NCI-H2081 treated with DMSO at 0.1 percent for 48 hours (cell line): ENCODE data around the gene IGSF22.

Experiments
- DNase-seq: peaks from one replicate; lab custom pipeline; 2025; lab: John Stamatoyannopoulos, UW

IGSF22 gene

GRCh38 chr11:18713646-18714442 is 12.1 kb downstream of the IGSF22 start:
- DNase-seq = no peak

GRCh38 chr11:18710545-18710944 is 15.4 kb downstream of the IGSF22 start:
- no peak for DNase-seq

GRCh38 chr11:18709414-18709813 is 16.6 kb downstream of the IGSF22 start:
- no peak for DNase-seq

DNA sequence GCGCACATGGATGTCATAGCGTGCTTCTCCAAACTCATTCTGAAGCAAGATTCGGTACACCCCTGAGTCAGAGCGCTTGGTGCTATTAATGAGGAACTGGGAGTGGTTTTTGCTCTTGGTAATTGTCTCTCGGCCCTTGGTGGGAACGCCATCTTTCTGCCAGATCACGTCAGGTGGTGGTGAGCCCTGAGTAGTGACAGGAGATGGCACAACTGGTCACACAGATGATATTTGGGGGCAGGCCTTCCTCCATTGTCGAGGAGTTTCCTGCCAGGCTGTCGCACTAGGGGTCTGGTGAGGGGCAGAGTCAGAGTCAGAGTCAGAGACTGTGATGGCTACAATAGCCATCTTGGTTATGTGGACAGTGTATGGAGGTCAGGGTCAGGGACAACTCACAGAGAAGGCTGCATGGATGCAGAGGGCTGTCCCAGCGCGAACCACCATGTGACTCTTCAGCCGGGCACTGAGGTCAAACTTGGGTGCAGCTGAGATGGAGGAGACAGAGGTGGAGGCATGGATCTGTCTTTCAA is 18.1 kb downstream of the IGSF22 start:
- DNase-seq = no peak

DNA sequence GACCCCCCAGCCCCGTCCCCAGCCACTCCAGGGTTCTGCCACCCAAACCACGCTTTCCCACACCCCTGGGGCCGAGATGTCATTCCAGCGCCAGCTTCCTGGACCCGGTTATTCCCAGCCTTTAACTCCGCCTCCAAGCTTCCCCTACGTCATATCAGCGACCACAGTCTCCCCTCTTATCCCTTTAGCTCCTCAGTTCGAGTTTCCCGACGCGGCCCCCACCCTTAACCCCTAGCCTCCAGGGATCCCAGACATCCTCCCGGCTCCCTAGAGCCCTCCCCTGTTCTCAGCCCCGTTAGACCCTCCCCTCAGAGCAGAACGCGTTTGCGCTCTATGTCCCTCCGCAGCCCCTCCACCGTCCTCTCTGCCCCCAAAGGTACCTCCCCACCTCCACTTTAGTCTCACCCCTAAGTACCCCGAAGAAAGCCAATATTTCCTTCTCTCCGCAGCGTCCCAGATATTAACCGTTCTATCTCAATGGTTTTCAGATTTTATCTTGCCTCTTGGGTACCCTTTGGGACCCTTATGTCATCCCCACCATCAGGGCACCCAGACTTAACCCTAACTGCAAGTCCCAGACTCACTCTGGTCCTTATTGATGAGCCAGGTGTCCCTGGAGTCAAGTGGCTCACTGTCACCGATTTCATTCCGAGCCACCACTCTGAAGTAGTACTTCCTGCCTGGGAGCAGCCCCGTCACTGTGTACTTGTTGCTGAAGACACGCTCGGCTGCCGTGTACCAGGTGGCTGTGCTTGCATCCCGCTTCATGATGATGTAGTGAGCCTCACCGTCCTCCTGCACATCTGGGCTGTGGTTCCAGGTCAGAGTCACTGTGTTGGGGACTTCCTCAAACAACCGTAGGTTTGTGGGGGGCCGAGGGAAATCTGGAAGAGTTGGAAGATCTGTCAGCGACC is 19.4 kb downstream of the IGSF22 start:
- DNase-seq = no peak

DNA sequence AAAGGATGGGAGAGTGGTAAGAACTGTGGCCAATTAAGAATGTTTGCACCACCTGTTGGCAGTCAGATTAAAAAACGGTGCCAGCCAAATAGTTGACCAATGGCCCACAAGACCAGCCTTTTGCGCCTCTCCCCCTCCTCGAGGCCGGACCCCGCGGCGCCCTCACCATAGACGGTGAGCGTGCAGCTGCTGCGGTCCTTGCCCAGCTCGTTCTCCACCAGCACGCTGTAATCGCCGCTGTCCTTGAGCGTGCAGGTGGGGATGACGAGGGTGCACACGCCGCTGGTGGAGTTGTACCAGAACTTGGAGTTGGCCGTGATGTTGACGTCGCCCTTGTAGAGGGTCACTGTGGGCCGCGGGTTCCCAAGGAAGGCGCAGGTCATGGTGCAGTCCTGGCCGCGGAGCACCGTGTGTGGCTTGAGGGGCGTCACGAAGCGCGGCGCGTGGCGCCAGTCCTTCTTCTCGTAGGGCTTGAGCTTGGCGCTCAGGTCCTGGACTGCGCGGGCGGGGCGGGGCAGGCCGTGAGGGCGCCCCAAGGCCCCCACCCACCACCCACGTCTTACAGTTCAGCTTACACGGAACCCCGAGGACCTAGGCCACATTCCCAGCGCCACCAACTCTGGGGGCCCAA is 20.2 kb downstream of the IGSF22 start:
- DNase-seq = no peak

DNA sequence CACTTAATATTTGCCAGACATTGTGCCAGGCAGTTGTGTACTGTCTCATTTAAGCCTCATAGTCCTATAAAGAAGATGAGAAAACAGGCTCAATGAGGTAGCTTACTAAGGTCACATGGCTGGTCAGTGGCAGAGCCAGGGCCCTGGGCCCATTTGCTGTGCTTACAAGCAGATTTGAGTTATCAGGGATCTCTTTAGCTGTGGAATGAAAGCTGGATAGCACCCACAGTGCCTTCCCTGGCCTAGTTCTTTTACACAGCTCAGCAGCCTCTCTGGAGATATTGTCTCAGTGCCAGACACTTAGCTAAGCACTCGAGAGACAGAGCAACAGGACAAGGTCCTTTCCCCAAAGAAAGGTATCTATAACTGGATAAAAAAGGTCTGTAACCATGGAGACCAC is 21.3 kb downstream of the IGSF22 start:
- no peak for DNase-seq

GRCh38 chr11:18704045-18704645 is 21.8 kb downstream of the IGSF22 start:
- DNase-seq = no peak

DNA sequence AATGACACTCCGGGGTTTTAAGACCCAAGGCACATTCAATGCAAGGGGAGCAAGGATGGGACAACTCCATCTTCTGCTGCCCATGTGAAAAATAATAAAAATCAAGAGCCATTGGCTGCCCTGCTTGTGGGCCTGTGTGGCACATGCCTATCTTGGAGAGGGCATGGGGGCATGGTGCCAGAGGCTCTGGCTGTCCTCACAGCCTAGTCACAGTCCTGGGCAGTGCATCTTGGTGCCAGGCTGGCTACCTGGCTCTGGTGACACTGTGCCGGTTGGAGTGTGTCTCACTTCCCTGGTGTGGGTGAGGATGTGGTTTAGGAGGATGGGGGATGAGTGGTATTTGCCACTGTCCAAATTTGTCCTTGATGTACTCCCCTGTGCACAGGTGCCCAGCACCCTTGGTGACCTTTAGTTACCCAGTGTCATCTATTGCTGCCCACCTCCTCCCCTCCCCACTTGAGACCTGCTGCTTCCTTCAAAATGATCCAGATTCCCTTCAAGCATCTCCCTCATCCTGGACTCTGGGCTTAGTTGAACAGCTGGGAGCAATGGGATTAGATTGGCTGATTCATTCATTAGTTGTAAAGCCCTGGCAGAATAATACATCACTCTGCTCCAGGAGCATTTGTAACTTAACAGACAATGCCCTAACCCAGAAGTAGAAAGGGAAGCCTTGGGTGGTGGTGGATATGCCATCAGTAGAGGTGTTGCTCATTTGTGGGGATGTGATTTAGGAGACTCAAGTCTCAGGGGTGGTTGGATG is 22.8 kb downstream of the IGSF22 start:
- no peak for DNase-seq

- no peak for DNase-seq
Observed at GRCh38 chr11:18701614-18702216, 24.3 kb downstream of the IGSF22 start.

- no peak for DNase-seq
Observed at GRCh38 chr11:18700872-18701271, 25.1 kb downstream of the IGSF22 start.

DNA sequence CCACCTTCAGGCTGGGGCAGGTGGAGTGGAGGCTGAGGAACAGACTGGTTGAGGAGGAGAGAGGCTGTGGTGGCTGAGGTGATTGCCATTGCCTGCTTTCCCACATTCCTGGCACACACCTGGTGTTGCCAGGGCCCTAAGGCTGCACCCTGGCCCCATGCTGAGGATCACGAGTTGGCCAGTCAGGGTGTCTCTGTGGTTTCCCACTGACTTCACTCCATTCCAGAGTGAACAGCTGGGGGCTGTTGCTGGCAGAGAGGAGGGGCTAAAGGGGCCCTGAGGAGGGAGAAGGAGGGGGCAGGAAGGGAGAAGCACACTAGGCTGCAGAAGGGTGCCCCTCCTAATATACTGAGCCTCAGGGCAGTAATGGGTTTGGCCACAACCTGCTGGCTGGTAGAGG is 25.6 kb downstream of the IGSF22 start:
- no peak for DNase-seq

DNA sequence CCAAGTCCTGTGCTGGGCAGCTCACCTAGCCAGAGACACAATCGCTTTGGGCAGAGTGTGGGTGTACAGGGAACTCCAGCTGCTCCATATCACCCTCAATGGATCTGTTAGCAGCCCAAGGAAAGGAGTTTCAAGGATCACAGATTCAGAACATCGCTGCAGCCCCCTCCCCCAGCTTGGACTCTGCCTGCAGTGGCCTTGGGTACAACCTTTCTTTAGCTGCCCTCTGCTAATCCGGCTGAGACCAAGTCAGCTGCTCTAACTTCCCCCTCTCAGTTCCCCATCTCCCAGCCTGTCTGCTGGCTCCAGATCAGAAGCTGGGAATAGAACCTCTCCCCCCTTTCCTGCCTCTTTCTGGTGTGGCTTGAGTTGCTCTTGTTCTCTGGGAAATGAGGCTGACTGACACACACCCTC is 26.1 kb downstream of the IGSF22 start:
- DNase-seq = no peak

GRCh38 chr11:18699269-18699596 is 26.8 kb downstream of the IGSF22 start:
- DNase-seq = no peak

- DNase-seq = no peak
Observed at GRCh38 chr11:18698341-18699268, 27.4 kb downstream of the IGSF22 start, which contains the start of gene TMEM86A. TMEM86A (plus strand) TSS chr11:18698779; CDS start chr11:18698887, 108 bp downstream.

DNA sequence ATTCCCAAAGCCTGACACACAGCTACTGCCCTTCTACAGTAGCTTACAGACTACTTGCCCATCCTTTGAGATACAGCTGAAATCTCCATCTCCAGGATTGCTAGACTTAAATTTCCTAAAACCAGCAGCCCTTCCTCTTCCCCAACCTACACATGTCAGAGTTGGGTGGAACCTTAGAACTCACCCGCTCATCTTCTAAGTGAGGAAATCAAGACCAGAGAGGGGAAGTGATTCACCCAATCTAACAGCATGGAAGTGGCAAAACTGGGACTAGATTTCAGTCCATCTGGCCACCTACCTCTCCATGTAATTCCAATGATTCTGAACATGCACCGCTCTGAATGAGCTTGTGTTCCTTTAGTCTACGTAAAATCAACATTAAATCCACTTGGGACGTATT is 28.4 kb downstream of the IGSF22 start:
- DNase-seq = no peak

DNA sequence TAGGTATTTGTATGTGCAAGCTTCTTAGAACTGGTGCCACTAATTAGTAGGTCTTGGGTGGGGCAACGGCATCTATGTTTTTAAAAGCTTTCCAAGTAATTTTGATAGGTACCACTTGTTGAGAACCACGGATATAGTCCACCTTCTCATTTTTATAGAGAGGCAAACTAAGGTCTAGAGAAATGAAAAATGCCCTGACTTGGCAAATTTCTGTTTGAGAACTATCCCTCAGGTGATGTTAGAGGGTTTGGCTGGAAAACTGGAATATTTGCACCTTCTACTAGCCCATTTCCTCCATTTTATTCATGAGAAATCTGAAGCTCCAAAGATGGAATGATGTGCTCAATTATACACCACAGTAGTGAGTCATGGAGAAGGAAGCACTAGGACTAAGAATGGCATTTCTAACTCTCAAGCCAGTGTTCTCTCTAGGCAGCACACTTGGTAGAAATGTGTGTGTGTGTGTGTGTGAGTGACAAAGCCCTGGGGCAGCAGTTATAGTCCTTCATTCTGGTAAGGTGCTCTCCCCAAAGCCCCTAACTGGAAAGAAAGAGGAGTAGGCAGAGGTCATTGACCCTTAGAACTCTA is 29.3 kb downstream of the IGSF22 start:
- DNase-seq = no peak

- no peak for DNase-seq
Observed at GRCh38 chr11:18692941-18693760, 32.8 kb downstream of the IGSF22 start.
